SK-N-SH (cell line): Measurements from ENCODE around the gene SLC2A2. TPM values are rescaled to one million over a fixed set of nuclear protein-coding genes. Genes with fewer than 3 reads are reported as not detected.

Experiments used
- CTCF ChIA-PET: fragments of 300-600, 350-600 bp; formaldehyde crosslinking; extraction: SDS; loops from one replicate; lab custom pipeline; 2021; lab: Yijun Ruan, JAX
- POLR2A ChIA-PET: fragments of 350-600 bp; sonication (Branson Sonifier 250); formaldehyde crosslinking; extraction: SDS; loops from one replicate; lab custom pipeline; 2020; ENCODE audit warnings: antibody characterized with exemption, inconsistent platforms; lab: Yijun Ruan, JAX
- DNase-seq: peaks from one replicate; pipeline ENCODE4 v3.0.0; 2012
- H2AFZ ChIP-seq: fragments of 200-600 bp; sonication (generic); 2 replicates; pipeline ENCODE4 v1.8.1; 2016; ENCODE audit warnings: antibody characterized with exemption, mild to moderate bottlenecking, low read depth
- H3F3A ChIP-seq: fragments of 200-600 bp; sonication (generic); replicated peaks from 2 replicates; pipeline ENCODE3; 2016; ENCODE audit warnings: antibody characterized with exemption, mild to moderate bottlenecking; ENCODE audit not compliant: insufficient read depth
- H3K27ac ChIP-seq, 2 experiments: fragments of 200-500 bp in 1 of 2; fragments of 200-600 bp in 1 of 2; sonication (Bioruptor generic) in 1 of 2; sonication (generic), shearing (Covaris generic) in 1 of 2; 2 replicates each; pipeline versions ENCODE4 v1.5.1 to v1.6.1; 2014 to 2016; ENCODE audit warnings: low read depth in 2 of 2, inconsistent platforms in 1 of 2, low read length in 1 of 2, mild to moderate bottlenecking in 1 of 2, mixed read lengths in 1 of 2
- H3K27me3 ChIP-seq: fragments of 200-600 bp; sonication (generic), shearing (Covaris generic); 2 replicates; pipeline ENCODE4 v1.6.1; 2016; ENCODE audit warnings: mixed run types; ENCODE audit not compliant: insufficient read depth
- H3K36me3 ChIP-seq, 2 experiments: fragments of 200-500 bp in 1 of 2; fragments of 200-600 bp in 1 of 2; sonication (Bioruptor generic) in 1 of 2; sonication (generic) in 1 of 2; replicated peaks in 1 of 2; 2 replicates each; pipeline versions ENCODE3 to v1.5.1; 2014 to 2016; ENCODE audit warnings: low read length in 1 of 2, mild to moderate bottlenecking in 1 of 2; ENCODE audit not compliant: insufficient read depth in 2 of 2, control insufficient read depth in 1 of 2
- H3K4me1 ChIP-seq, 2 experiments: fragments of 200-500 bp in 1 of 2; fragments of 200-600 bp in 1 of 2; sonication (Bioruptor generic) in 1 of 2; sonication (generic), shearing (Covaris generic) in 1 of 2; 2 replicates each; pipeline versions ENCODE4 v1.5.1 to v1.6.1; 2014 to 2016; ENCODE audit warnings: low read depth in 1 of 2, low read length in 1 of 2, mixed run types in 1 of 2; ENCODE audit not compliant: insufficient read depth in 2 of 2, control insufficient read depth in 1 of 2
- H3K4me2 ChIP-seq: fragments of 200-600 bp; sonication (generic), shearing (Covaris generic); 2 replicates; pipeline ENCODE4 v1.6.1; 2017; ENCODE audit warnings: mixed run types
- H3K4me3 ChIP-seq, 2 experiments: fragments of 200-500 bp in 1 of 2; fragments of 200-600 bp in 1 of 2; sonication (Bioruptor generic) in 1 of 2; sonication (generic), shearing (Covaris generic) in 1 of 2; 2 replicates each; pipeline versions ENCODE4 v1.5.1 to v1.8.1; 2014 to 2016; ENCODE audit warnings: low read depth in 2 of 2, inconsistent platforms in 1 of 2, low read length in 1 of 2, mild to moderate bottlenecking in 1 of 2, mixed read lengths in 1 of 2, moderate library complexity in 1 of 2
- H3K79me2 ChIP-seq: fragments of 200-600 bp; sonication (generic); 2 replicates; pipeline ENCODE4 v1.8.1; 2017; ENCODE audit warnings: mild to moderate bottlenecking; ENCODE audit not compliant: insufficient read depth
- H3K9ac ChIP-seq: fragments of 200-600 bp; sonication (generic); 2 replicates; pipeline ENCODE4 v1.6.1; 2017; ENCODE audit warnings: mixed run types
- H3K9me2 ChIP-seq: fragments of 200-600 bp; sonication (generic); 2 replicates; pipeline ENCODE4 v1.6.1; 2017; ENCODE audit warnings: mixed run types
- H3K9me3 ChIP-seq: fragments of 200-600 bp; sonication (generic); 2 replicates; pipeline ENCODE4 v1.6.1; 2017; ENCODE audit warnings: mixed run types, mild to moderate bottlenecking, moderate library complexity
- H4K20me1 ChIP-seq: fragments of 200-600 bp; sonication (generic); 2 replicates; pipeline ENCODE4 v1.6.1; 2017; ENCODE audit warnings: mild to moderate bottlenecking, mixed run types; ENCODE audit not compliant: insufficient read depth
- EP300 ChIP-seq, 2 experiments: IDR thresholded peaks; 2 replicates each; pipeline versions ENCODE4 v1.4.0 to v1.6.1; 2012; ENCODE audit warnings: borderline replicate concordance in 1 of 2, low read depth in 1 of 2, low read length in 1 of 2
- FOSL2 ChIP-seq: IDR thresholded peaks from 2 replicates; pipeline ENCODE4 v1.4.0; 2012; ENCODE audit warnings: low read depth, mild to moderate bottlenecking, moderate library complexity, borderline replicate concordance
- GABPA ChIP-seq: IDR thresholded peaks from 2 replicates; pipeline ENCODE4 v1.4.0; 2012; ENCODE audit warnings: low read depth, mild to moderate bottlenecking
- GATA2 ChIP-seq: sonication (generic); formaldehyde crosslinking; IDR thresholded peaks from 2 replicates; pipeline ENCODE4 v1.5.0; 2020; ENCODE audit warnings: mild to moderate bottlenecking, missing genetic modification reagents
- IRF3 ChIP-seq: fragments of 150-350 bp; IDR thresholded peaks from 2 replicates; pipeline ENCODE4 v1.6.1; 2016; ENCODE audit warnings: mild to moderate bottlenecking, low read depth, low read length
- MEF2A ChIP-seq: IDR thresholded peaks from 2 replicates; pipeline ENCODE4 v1.4.0; 2012; ENCODE audit warnings: low read depth, borderline replicate concordance
- NFIC ChIP-seq: IDR thresholded peaks from 2 replicates; pipeline ENCODE4 v1.4.0; 2012; ENCODE audit warnings: borderline replicate concordance
- NRF1 ChIP-seq: IDR thresholded peaks from 2 replicates; pipeline ENCODE4 v1.6.1; 2012; ENCODE audit warnings: low read depth, mild to moderate bottlenecking, low read length
- RAD21 ChIP-seq: IDR thresholded peaks from 2 replicates; pipeline ENCODE4 v1.6.1; 2012; ENCODE audit warnings: mild to moderate bottlenecking, low read length
- REST ChIP-seq: IDR thresholded peaks from 2 replicates; pipeline ENCODE4 v1.6.1; 2012; ENCODE audit warnings: mild to moderate bottlenecking, low read depth, low read length, moderate library complexity
- RFX5 ChIP-seq: IDR thresholded peaks from 2 replicates; pipeline ENCODE4 v1.6.1; 2012; ENCODE audit warnings: mild to moderate bottlenecking, improper control_type of control experiment, low read length
- RXRA ChIP-seq: IDR thresholded peaks from 2 replicates; pipeline ENCODE4 v1.4.0; 2012; ENCODE audit warnings: low read depth, mild to moderate bottlenecking, borderline replicate concordance
- SIN3A ChIP-seq: IDR thresholded peaks from 2 replicates; pipeline ENCODE4 v1.6.1; 2012; ENCODE audit warnings: low read depth, mild to moderate bottlenecking, low read length, moderate library complexity, borderline replicate concordance
- SMC3 ChIP-seq: IDR thresholded peaks from 2 replicates; pipeline ENCODE4 v1.6.1; 2012; ENCODE audit warnings: low read depth, low read length, improper control_type of control experiment
- TAF1 ChIP-seq: IDR thresholded peaks from 2 replicates; pipeline ENCODE4 v1.6.1; 2012; ENCODE audit warnings: low read depth, mild to moderate bottlenecking, low read length, moderate library complexity, borderline replicate concordance
- TCF12 ChIP-seq: IDR thresholded peaks from 2 replicates; pipeline ENCODE4 v1.4.0; 2012
- TEAD4 ChIP-seq: IDR thresholded peaks from 2 replicates; pipeline ENCODE4 v1.4.0; 2012; ENCODE audit warnings: mild to moderate bottlenecking, borderline replicate concordance; ENCODE audit not compliant: insufficient read depth
- USF2 ChIP-seq: fragments of 150-350 bp; IDR thresholded peaks from 2 replicates; pipeline ENCODE4 v1.6.1; 2017; ENCODE audit warnings: antibody characterized with exemption, low read length, low read depth, borderline replicate concordance
- ZBTB33 ChIP-seq: IDR thresholded peaks from 2 replicates; pipeline ENCODE4 v1.4.0; 2012; ENCODE audit warnings: low read depth, borderline replicate concordance
- WGBS: methylation state at CpG from one replicate; pipeline ENCODE4 v1.1.6; 2017; ENCODE audit warnings: low lambda C conversion rate; 5-methylcytosine and 5-hydroxymethylcytosine counted together
- polyA plus RNA-seq, 3 experiments: library from polyadenylated mRNA; depleted of rRNA; stranded (reverse); fragments of >200 nt; gene quantifications; 2 replicates each; pipeline ENCODE4 v1.2.3, GENCODE V29; 2012
- TF ChIP-seq, protein P1 (sequence below): IDR thresholded peaks from 2 replicates; pipeline ENCODE4 v1.4.0; 2012; ENCODE audit warnings: low read depth, borderline replicate concordance
- TF ChIP-seq, protein P2 (sequence below): fragments of 200-600 bp; sonication (generic); IDR thresholded peaks from 2 replicates; pipeline ENCODE4 v1.6.1; 2017; ENCODE audit warnings: antibody characterized with exemption, mild to moderate bottlenecking, moderate library complexity

The SLC2A2 gene
- polyA plus RNA-seq, 1 of the 3 experiments (the other 2 are of a cell fraction), result 0.59 TPM

GRCh38 chr3:171018156-171018935, 8.2 kb downstream of the SLC2A2 start:
- no peak for DNase-seq
- 0 out of 2 replicates have a peak, but pooled peaks have one; percentile 45 for TF ChIP-seq TEAD4
- TF ChIP-seq TCF12, result peak; percentile 70; the same call in 1 of the 2 replicates
- TF ChIP-seq GATA2 (CRISPR knock-in tag), result no peak
- no peak for TF ChIP-seq REST
- TF ChIP-seq NRF1, result no peak
- TF ChIP-seq, protein P1, sequence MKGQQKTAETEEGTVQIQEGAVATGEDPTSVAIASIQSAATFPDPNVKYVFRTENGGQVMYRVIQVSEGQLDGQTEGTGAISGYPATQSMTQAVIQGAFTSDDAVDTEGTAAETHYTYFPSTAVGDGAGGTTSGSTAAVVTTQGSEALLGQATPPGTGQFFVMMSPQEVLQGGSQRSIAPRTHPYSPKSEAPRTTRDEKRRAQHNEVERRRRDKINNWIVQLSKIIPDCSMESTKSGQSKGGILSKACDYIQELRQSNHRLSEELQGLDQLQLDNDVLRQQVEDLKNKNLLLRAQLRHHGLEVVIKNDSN, result no peak
- TF ChIP-seq IRF3, result no peak
- no peak for TF ChIP-seq ZBTB33
- no peak for TF ChIP-seq SIN3A
- TF ChIP-seq MEF2A, result no peak
- TF ChIP-seq, protein P2, sequence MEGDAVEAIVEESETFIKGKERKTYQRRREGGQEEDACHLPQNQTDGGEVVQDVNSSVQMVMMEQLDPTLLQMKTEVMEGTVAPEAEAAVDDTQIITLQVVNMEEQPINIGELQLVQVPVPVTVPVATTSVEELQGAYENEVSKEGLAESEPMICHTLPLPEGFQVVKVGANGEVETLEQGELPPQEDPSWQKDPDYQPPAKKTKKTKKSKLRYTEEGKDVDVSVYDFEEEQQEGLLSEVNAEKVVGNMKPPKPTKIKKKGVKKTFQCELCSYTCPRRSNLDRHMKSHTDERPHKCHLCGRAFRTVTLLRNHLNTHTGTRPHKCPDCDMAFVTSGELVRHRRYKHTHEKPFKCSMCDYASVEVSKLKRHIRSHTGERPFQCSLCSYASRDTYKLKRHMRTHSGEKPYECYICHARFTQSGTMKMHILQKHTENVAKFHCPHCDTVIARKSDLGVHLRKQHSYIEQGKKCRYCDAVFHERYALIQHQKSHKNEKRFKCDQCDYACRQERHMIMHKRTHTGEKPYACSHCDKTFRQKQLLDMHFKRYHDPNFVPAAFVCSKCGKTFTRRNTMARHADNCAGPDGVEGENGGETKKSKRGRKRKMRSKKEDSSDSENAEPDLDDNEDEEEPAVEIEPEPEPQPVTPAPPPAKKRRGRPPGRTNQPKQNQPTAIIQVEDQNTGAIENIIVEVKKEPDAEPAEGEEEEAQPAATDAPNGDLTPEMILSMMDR, result peak; percentile 57
- no peak for TF ChIP-seq USF2
- no peak for TF ChIP-seq TAF1
- no peak for TF ChIP-seq RXRA
- TF ChIP-seq NFIC, result no peak
- no peak for TF ChIP-seq RFX5
- peak; percentile 27; the same call in 1 of the 2 replicates for TF ChIP-seq FOSL2
- TF ChIP-seq GABPA, result no peak
- no peak for TF ChIP-seq RAD21
- no peak for TF ChIP-seq SMC3
- TF ChIP-seq EP300 (IDR thresholded peaks at IDR 0.05; ENCODE audit: borderline replicate concordance in 1 of 2, low read depth in 1 of 2, low read length in 1 of 2), result peak in 1 of 2 experiments; percentile 45; a peak in 1 of 4 replicates

More at GRCh38 chr3:171018156-171018935, 8.2 kb downstream of the SLC2A2 start:
- Histone ChIP-seq H4K20me1 (no peaks in the 10 kb centered on the region), H3K27me3 (no peaks in the 10 kb centered on the region), H3K4me1 (peaks cover 0 to 11% of the 10 kb centered on the region in 2 experiments; a peak in 2 of 4 replicates), H3K9me3 (no peaks in the 10 kb centered on the region), H3K27ac (no peak overlapping the region; a peak in 2 of 4 replicates), H3K79me2 (no peaks in the 10 kb centered on the region), H3K4me3 (0 out of 4 replicates have a peak overlapping the region, but pooled peaks of 1 of the 2 experiments have one; percentile 25), H3K36me3 (no peaks in the 10 kb centered on the region), H3F3A (no peaks in the 10 kb centered on the region), H3K4me2 (0 out of 2 replicates have a peak overlapping the region, but pooled peaks have one; percentile 23), H3K9ac (no peak overlapping the region), H3K9me2 (no peaks in the 10 kb centered on the region), H2AFZ (peak overlapping the region; percentile 33; the same call in 1 of the 2 replicates)
- ChIA-PET POLR2A (no interaction called here), CTCF (interaction anchor here (0.7 to 1.6 kb wide), 5 partner anchors 9 to 549 kb away, joined by 3 to 4 read pairs (median 4); no protein-coding TSS in a partner anchor)
- 51% methylated on average over 6 of the region's 6 CpGs for WGBS
